SK-N-MC (cell line): ENCODE results near the gene PCED1A.

Experiments used
- EZH2 ChIP-seq: fragments of 200-600 bp; sonication (generic); IDR thresholded peaks from one replicate; pipeline ENCODE4 v1.6.1; 2017; ENCODE audit warnings: antibody characterized with exemption
- POLR2AphosphoS5 ChIP-seq: IDR thresholded peaks from 2 replicates; pipeline ENCODE4 v1.6.1; 2012; ENCODE audit warnings: mild to moderate bottlenecking, low read depth, low read length, borderline replicate concordance

DNA sequence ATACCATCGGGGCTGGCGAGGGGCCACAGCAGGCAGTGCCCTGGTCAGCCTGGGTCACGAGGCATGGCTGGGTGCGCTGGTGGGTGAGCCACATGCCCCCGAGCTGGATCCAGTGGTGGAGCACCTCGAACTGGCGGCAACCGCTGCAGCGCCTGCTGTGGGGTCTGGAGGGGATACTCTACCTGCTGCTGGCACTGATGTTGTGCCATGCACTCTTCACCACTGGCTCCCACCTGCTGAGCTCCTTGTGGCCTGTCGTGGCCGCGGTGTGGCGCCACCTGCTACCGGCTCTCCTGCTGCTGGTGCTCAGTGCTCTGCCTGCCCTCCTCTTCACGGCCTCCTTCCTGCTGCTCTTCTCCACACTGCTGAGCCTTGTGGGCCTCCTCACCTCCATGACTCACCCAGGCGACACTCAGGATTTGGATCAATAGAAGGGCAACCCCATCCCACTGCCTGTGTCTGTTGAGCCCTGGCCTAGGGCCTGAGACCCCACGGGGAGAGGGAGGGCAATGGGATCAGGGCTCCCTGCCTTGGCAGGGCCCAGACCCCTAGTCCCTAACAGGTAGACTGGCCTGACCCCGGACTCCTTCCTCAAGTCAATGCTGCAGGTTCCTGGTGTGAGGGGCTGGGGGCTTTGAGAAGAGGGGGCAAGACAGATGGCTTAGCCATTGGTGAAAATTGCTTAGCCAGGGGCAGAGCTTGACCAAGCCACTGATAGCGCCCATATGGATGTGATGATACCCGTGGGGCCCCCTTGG is 23.7 kb downstream of the PCED1A start:
- no peak for TF ChIP-seq EZH2
- TF ChIP-seq POLR2AphosphoS5, result no peak
